Pancreas (tissue), 10 donors: Measurements from ENCODE around the gene UBN1. TPM values are rescaled to one million over a fixed set of nuclear protein-coding genes. Genes with fewer than 3 reads are reported as not detected.

Experiments used
- ATAC-seq, 4 donors: fragments of 200-7000 bp; cut with Tn5 transposase; one replicate each; pipeline versions ENCODE4 v1.8.0 to v1.9.1; 2020; ENCODE audit warnings: mild to moderate bottlenecking in 4 of 4, moderate library complexity in 4 of 4
- DNase-seq, 6 donors: peaks; one replicate each; pipeline ENCODE4 v3.0.0-alpha.2; 2020
- FAIRE-seq: peaks from 2 replicates; lab custom pipeline; 2012; peaks lifted over from hg19 to GRCh38; lab: Jason Lieb, UNC
- H3K27ac ChIP-seq, 4 donors: fragments of 200-600 bp; sonication (generic); 1 replicate in 3 of 4; 2 replicates in 1 of 4; pipeline versions ENCODE4 v1.5.0 to v1.8.0; 2020
- H3K27me3 ChIP-seq, 4 donors: fragments of 200-600 bp; one replicate each; pipeline ENCODE4 v1.8.0; 2021
- H3K36me3 ChIP-seq, 3 donors: fragments of 200-600 bp; sonication (generic) in 1 of 3; one replicate each; pipeline versions ENCODE4 v1.5.0 to v1.8.0; 2020 to 2021
- H3K4me1 ChIP-seq, 3 donors: fragments of 200-600 bp; one replicate each; pipeline ENCODE4 v1.8.0; 2021
- H3K4me3 ChIP-seq, 4 donors: fragments of 200-600 bp; sonication (generic) in 2 of 4; one replicate each; pipeline versions ENCODE4 v1.5.0 to v1.8.0; 2020 to 2021
- H3K9me3 ChIP-seq, 4 donors: fragments of 200-600 bp; one replicate each; pipeline ENCODE4 v1.8.0; 2021
- CTCF ChIP-seq, 4 donors: fragments of 200-600 bp; sonication (generic) in 3 of 4; IDR thresholded peaks; one replicate each; pipeline versions ENCODE4 v1.5.0 to v1.8.0; 2021; ENCODE audit warnings: antibody characterized with exemption in 4 of 4
- WGBS, 2 donors: extraction: QIAGEN DNeasy Blood & Tissue Kit; methylation state at CpG; one replicate each; pipeline ENCODE4 v1.1.7; 2013; 5-methylcytosine and 5-hydroxymethylcytosine counted together
- intact Hi-C, 3 donors: fragments of 100-400 bp; cut with DNase I; formaldehyde crosslinking; loops; one replicate each; pipeline versions ENCODE4 v1.11.1 to v1.14.2; 2022
- polyA plus RNA-seq, 2 donors: library from polyadenylated mRNA; stranded (reverse); fragments of 200-250 nt; gene quantifications; one replicate each; pipeline ENCODE4 v1.2.3, GENCODE V29; 2013
- total RNA-seq, 6 donors: library from RNA; stranded (reverse); fragmentation: NEBNext Ultra II Directional in 4 of 6; extraction: Animal tissue kit (Norgen Biotek cat#: 25700) in 4 of 6; gene quantifications; one replicate each; pipeline versions ENCODE4 v1.2.1 to v1.2.4, GENCODE V29; 2021 to 2023
- donor health status: healthy with polysubstance abuse.
- donor health status: DM: no; HTN: no; CAD: no; lungs with moderate emphysema.
- donor health status: DM: no; HTN: no; CAD: no.
- donor health status: control.
- donor health status: control.
- donor health status: Bipolar disorder and iron deficiency.
- donor health status: DM: yes; HTN: yes; CAD: no.
- donor health status: DM: no; HTN: no; CAD: no.
- donor health status: DM: no; HTN: no; CAD: no.
- donor health status: DM: yes; HTN: yes; CAD: no.

The UBN1 gene
- total and polyA plus RNA-seq, 8 donors: 8.0 to 17.3 (median 10.9) TPM

GRCh38 chr16:4860727-4861342 is 13.6 kb downstream of the UBN1 start:
- H3K27me3 ChIP-seq: no peaks in the 10 kb centered on the region
- peaks cover 11 to 46% (median 14%) of the 10 kb centered on the region in 3 donors for H3K36me3 ChIP-seq
- H3K4me1 ChIP-seq: peaks cover 0 to 3% (median 0%) of the 10 kb centered on the region in 3 donors
- H3K27ac ChIP-seq: no peak overlapping the region
- FAIRE-seq: no peak
- DNase-seq: no peak
- no peaks in the 10 kb centered on the region for H3K9me3 ChIP-seq
- intact Hi-C loops: loop anchor here in 1 of 3 donors (10.0 kb wide), 1 partner anchor 56 kb away; the partner anchor contains the start of gene ROGDI
- ATAC-seq: no peak
- H3K4me3 ChIP-seq: no peak overlapping the region
- 92% methylated on average over 14 of the region's 14 CpGs for WGBS, 2 donors
- TF ChIP-seq CTCF (IDR thresholded peaks at IDR 0.05): no peak

- peak; percentile 35 to 76 (median 61) for ATAC-seq
- WGBS, 2 donors: 41 to 52% methylated on average over 5 of the region's 5 CpGs
Measured at GRCh38 chr16:4862639-4863038, 15.4 kb downstream of the UBN1 start.

GRCh38 chr16:4864728-4865127 is 17.4 kb downstream of the UBN1 start:
- no peak for TF ChIP-seq CTCF (IDR thresholded peaks at IDR 0.05)
- intact Hi-C loops: loop anchor here in 1 of 3 donors (10.0 kb wide), 1 partner anchor 60 kb away; the partner anchor contains the start of gene ROGDI
- no peak for FAIRE-seq
- WGBS, 2 donors: 65 to 69% methylated on average over 3 of the region's 3 CpGs
- Histone ChIP-seq H3K4me3 (no peak overlapping the region), H3K27me3 (no peaks in the 10 kb centered on the region), H3K36me3 (peaks cover under 1 to 24% (median 9%) of the 10 kb centered on the region in 3 donors), H3K9me3 (no peaks in the 10 kb centered on the region), H3K27ac (no peak overlapping the region), H3K4me1 (peaks cover 12 to 26% (median 21%) of the 10 kb centered on the region in 3 donors)
- ATAC-seq: no peak
- no peak for DNase-seq

More at GRCh38 chr16:4862639-4863038, 15.4 kb downstream of the UBN1 start:
- Histone ChIP-seq H3K27me3 (no peaks in the 10 kb centered on the region), H3K27ac (peak overlapping the region in 1 of 4 donors; percentile 38), H3K36me3 (peaks cover 11 to 41% (median 14%) of the 10 kb centered on the region in 3 donors), H3K9me3 (no peaks in the 10 kb centered on the region), H3K4me1 (peaks cover 0 to 5% (median 4%) of the 10 kb centered on the region in 3 donors), H3K4me3 (no peak overlapping the region)
- TF ChIP-seq CTCF (IDR thresholded peaks at IDR 0.05): no peak
- intact Hi-C loops: loop anchor here in 1 of 3 donors (10.0 kb wide), 1 partner anchor 58 kb away; the partner anchor contains the start of gene ROGDI
- FAIRE-seq (no peak), DNase-seq (peak in 1 of 6 donors; percentile 30)

GRCh38 chr16:4865231-4865860 is 18.1 kb downstream of the UBN1 start:
- TF ChIP-seq CTCF (IDR thresholded peaks at IDR 0.05): no peak
- FAIRE-seq (no peak), DNase-seq (no peak), ATAC-seq (no peak)
- no peaks in the 10 kb centered on the region for H3K27me3 ChIP-seq
- peaks cover 0 to 18% (median 11%) of the 10 kb centered on the region in 3 donors for H3K36me3 ChIP-seq
- H3K4me1 ChIP-seq: peaks cover 12 to 32% (median 21%) of the 10 kb centered on the region in 3 donors
- no peak overlapping the region for H3K4me3 ChIP-seq
- no peak overlapping the region for H3K27ac ChIP-seq
- no peaks in the 10 kb centered on the region for H3K9me3 ChIP-seq
- 93 to 97% methylated on average over 13 of the region's 13 CpGs for WGBS, 2 donors
- intact Hi-C loops: loop anchor here in 1 of 3 donors (10.0 kb wide), 1 partner anchor 61 kb away; the partner anchor contains the start of gene ROGDI
